ENCODE data around the gene ABLIM1. TPM values are rescaled to one million over a fixed set of nuclear protein-coding genes. Genes with fewer than 3 reads are reported as not detected.

ABLIM1 gene
- total and polyA plus RNA-seq, 2 of the 4 experiments (the other 2 are of a cell fraction): 7.7 to 9.9 TPM

DNA sequence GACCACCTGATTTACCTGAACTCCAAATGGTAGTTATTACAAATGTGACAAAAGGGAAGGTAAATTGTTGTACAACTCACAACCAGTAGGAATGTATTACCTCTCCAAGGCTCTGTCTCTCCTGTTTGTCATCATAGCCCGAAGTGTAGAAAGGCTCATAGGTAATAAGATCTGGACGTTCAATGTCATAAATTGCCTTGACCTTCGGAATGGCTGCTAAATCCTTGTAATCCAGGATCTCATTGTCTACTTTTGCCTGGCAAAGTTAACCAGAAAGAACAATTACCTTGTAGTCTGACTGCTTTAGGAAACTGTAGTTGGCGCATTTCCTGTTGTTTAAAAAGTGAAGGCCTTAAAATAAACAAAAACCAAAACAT lies 185.2 kb downstream of the ABLIM1 start:
- H2AK9ac ChIP-seq (replicated peaks; ENCODE audit: low read depth, low read length, poor library complexity): no peak overlapping the region
- H3K9me3 ChIP-seq (ENCODE audit: control insufficient read depth, insufficient read depth, low read length): no peaks in the 10 kb centered on the region
- no peak overlapping the region for H3K4ac ChIP-seq (ENCODE audit: low read depth, low read length)
- H4K20me1 ChIP-seq (ENCODE audit: insufficient read depth, low read length): peaks cover 5% of the 10 kb centered on the region; the same call in 1 of the 2 replicates
- no peak overlapping the region for H4K8ac ChIP-seq (ENCODE audit: low read depth in 2 of 2, low read length in 2 of 2)
- no peak overlapping the region for H4K5ac ChIP-seq (ENCODE audit: low read depth, low read length)
- H3K4me3 ChIP-seq (ENCODE audit: insufficient read depth, low read depth, low read length): no peak overlapping the region
- H3K79me1 ChIP-seq (ENCODE audit: low read depth in 1 of 2, low read length in 2 of 2): no peaks in the 10 kb centered on the region; a peak in 1 of 4 replicates
- H3K36me3 ChIP-seq (ENCODE audit: control insufficient read depth, insufficient read depth, low read length): no peaks in the 10 kb centered on the region
- BruUV-seq (replicated peaks): no TSS peak
- WGBS, 2 experiments (ENCODE audit: extremely low coverage in 2 of 2, insufficient read length in 1 of 2): no CpG with 5 or more reads among the region's 4 CpGs
- H3K14ac ChIP-seq (replicated peaks; ENCODE audit: low read depth, low read length): no peak overlapping the region
- no peak overlapping the region for H3K56ac ChIP-seq (ENCODE audit: extremely low read depth, insufficient read depth, low read length)
- peaks cover 4% of the 10 kb centered on the region; the same call in 1 of the 2 replicates for H3K27me3 ChIP-seq (ENCODE audit: control insufficient read depth, insufficient read depth, low read length)
- no peak overlapping the region for H3K23ac ChIP-seq (ENCODE audit: low read depth, low read length)
- TF ChIP-seq, protein P1, sequence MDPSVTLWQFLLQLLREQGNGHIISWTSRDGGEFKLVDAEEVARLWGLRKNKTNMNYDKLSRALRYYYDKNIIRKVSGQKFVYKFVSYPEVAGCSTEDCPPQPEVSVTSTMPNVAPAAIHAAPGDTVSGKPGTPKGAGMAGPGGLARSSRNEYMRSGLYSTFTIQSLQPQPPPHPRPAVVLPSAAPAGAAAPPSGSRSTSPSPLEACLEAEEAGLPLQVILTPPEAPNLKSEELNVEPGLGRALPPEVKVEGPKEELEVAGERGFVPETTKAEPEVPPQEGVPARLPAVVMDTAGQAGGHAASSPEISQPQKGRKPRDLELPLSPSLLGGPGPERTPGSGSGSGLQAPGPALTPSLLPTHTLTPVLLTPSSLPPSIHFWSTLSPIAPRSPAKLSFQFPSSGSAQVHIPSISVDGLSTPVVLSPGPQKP (IDR thresholded peaks at IDR 0.05; ENCODE audit: borderline replicate concordance, low read depth, low read length): no peak
- TF ChIP-seq MAFK (IDR thresholded peaks at IDR 0.05; ENCODE audit: low read depth, low read length) (no peak), CEBPB (IDR thresholded peaks at IDR 0.05; ENCODE audit: low read depth, low read length) (no peak), NFE2L2 (IDR thresholded peaks at IDR 0.05; ENCODE audit: low read depth, low read length) (no peak), BHLHE40 (IDR thresholded peaks at IDR 0.05; ENCODE audit: low read depth, low read length) (no peak), FOS (IDR thresholded peaks at IDR 0.05; ENCODE audit: low read depth, low read length) (no peak)
- DNase-seq: no peak
- H3K4me2 ChIP-seq (ENCODE audit: low read depth, low read length): no peak overlapping the region
- no peak overlapping the region for H3K18ac ChIP-seq (ENCODE audit: low read depth, low read length)
- H2BK120ac ChIP-seq (ENCODE audit: low read depth, low read length): no peak overlapping the region
- H2BK20ac ChIP-seq (ENCODE audit: low read depth, low read length): no peak overlapping the region
- H3K9me1 ChIP-seq (ENCODE audit: insufficient read depth, low read length): no peaks in the 10 kb centered on the region
- H3K27ac ChIP-seq (ENCODE audit: insufficient read depth, low read length): no peak overlapping the region
- dilution Hi-C loops (cut with HindIII; ENCODE audit: low sequenced_read_pairs, unreplicated experiment) (no loop called here), in situ Hi-C loops (cut with MboI; ENCODE audit: low sequenced_read_pairs) (loop anchor here (5.0 to 25.0 kb wide), 4 partner anchors 74 to 664 kb away; no protein-coding TSS in a partner anchor), intact Hi-C loops (cut with micrococcal nuclease) (loop anchor here (2.0 kb wide), 1 partner anchor 656 kb away; no protein-coding TSS in a partner anchor)
- H4K91ac ChIP-seq (ENCODE audit: insufficient read depth, low read depth, low read length): no peak overlapping the region
- H2AFZ ChIP-seq (replicated peaks; ENCODE audit: low read length, poor library complexity): no peak overlapping the region
- ATAC-seq (ENCODE audit: low read depth): no peak
- ChIA-PET CTCF (interaction anchor here (2.0 kb wide), 1 partner anchor 169 kb away, joined by 5 read pairs; no protein-coding TSS in a partner anchor), POLR2A (ENCODE audit: unreplicated experiment) (no interaction called here)
- H2BK5ac ChIP-seq (ENCODE audit: low read depth, low read length, poor library complexity, severe bottlenecking): no peak overlapping the region
- no peaks in the 10 kb centered on the region for H3K4me1 ChIP-seq (ENCODE audit: control insufficient read depth, insufficient read depth, low read length)
- H2BK15ac ChIP-seq (ENCODE audit: low read depth, low read length): no peak overlapping the region
- no peak overlapping the region for H2AK5ac ChIP-seq (ENCODE audit: low read depth, low read length)
- H3K9ac ChIP-seq (ENCODE audit: low read depth, low read length): no peak overlapping the region

All from IMR-90 (cell line).